H9 (cell line): Measurements from ENCODE around the gene CLEC2L. TPM values are rescaled to one million over a fixed set of nuclear protein-coding genes. Genes with fewer than 3 reads are reported as not detected.

Experiments used
- DNase-seq: peaks from one replicate; pipeline ENCODE4 v3.0.0-alpha.2; 2017
- H2AFZ ChIP-seq: one replicate; pipeline ENCODE4 v1.6.1; 2013; ENCODE audit warnings: mild to moderate bottlenecking, low read length, control low read depth, moderate library complexity
- H2AK5ac ChIP-seq: 2 replicates; pipeline ENCODE4 v1.6.1; 2013; ENCODE audit warnings: low read length, control low read depth, mixed read lengths; ENCODE audit not compliant: insufficient read length
- H2BK120ac ChIP-seq: one replicate; pipeline ENCODE4 v1.6.1; 2013; ENCODE audit warnings: low read depth, mild to moderate bottlenecking, low read length, control low read depth, inconsistent platforms; ENCODE audit not compliant: poor library complexity, severe bottlenecking
- H2BK12ac ChIP-seq: 2 replicates; pipeline ENCODE4 v1.6.1; 2013; ENCODE audit warnings: low read length, control low read depth, mixed read lengths, low read depth; ENCODE audit not compliant: insufficient read length
- H2BK15ac ChIP-seq: 2 replicates; pipeline ENCODE4 v1.6.1; 2013; ENCODE audit warnings: low read depth, low read length, control low read depth
- H2BK20ac ChIP-seq: one replicate; pipeline ENCODE4 v1.6.1; 2013; ENCODE audit warnings: low read depth, mild to moderate bottlenecking, low read length, control low read depth, inconsistent platforms; ENCODE audit not compliant: poor library complexity, severe bottlenecking
- H2BK5ac ChIP-seq: 2 replicates; pipeline ENCODE4 v1.6.1; 2013; ENCODE audit warnings: low read length, control low read depth, mixed read lengths; ENCODE audit not compliant: insufficient read length
- H3K14ac ChIP-seq: 2 replicates; pipeline ENCODE4 v1.6.1; 2013; ENCODE audit warnings: low read length, control low read depth; ENCODE audit not compliant: insufficient read depth
- H3K18ac ChIP-seq: 2 replicates; pipeline ENCODE4 v1.6.1; 2013; ENCODE audit warnings: low read depth, mild to moderate bottlenecking, mixed read lengths, low read length, control low read depth; ENCODE audit not compliant: insufficient read length
- H3K23ac ChIP-seq: 2 replicates; pipeline ENCODE4 v1.6.1; 2013; ENCODE audit warnings: low read length, control low read depth, mixed read lengths, low read depth; ENCODE audit not compliant: insufficient read length
- H3K23me2 ChIP-seq: 2 replicates; pipeline ENCODE4 v1.6.1; 2013; ENCODE audit warnings: low read depth, mild to moderate bottlenecking, mixed read lengths, low read length, control low read depth; ENCODE audit not compliant: insufficient read length, poor library complexity, severe bottlenecking
- H3K27ac ChIP-seq: 2 replicates; pipeline ENCODE4 v1.5.1; 2013; ENCODE audit warnings: low read length, control low read depth, mixed read lengths, low read depth; ENCODE audit not compliant: insufficient read length
- H3K27me3 ChIP-seq: 2 replicates; pipeline ENCODE4 v1.6.1; 2013; ENCODE audit warnings: low read length, control low read depth, inconsistent platforms; ENCODE audit not compliant: insufficient read depth
- H3K4ac ChIP-seq: 2 replicates; pipeline ENCODE4 v1.6.1; 2013; ENCODE audit warnings: low read depth, mild to moderate bottlenecking, control low read depth, inconsistent platforms, low read length, moderate library complexity
- H3K4me1 ChIP-seq: 2 replicates; pipeline ENCODE4 v1.6.1; 2013; ENCODE audit warnings: low read length, control low read depth, inconsistent platforms; ENCODE audit not compliant: insufficient read depth
- H3K4me2 ChIP-seq: 2 replicates; pipeline ENCODE4 v1.6.1; 2013; ENCODE audit warnings: low read length, control low read depth, mixed read lengths; ENCODE audit not compliant: insufficient read length, insufficient read depth
- H3K56ac ChIP-seq: 2 replicates; pipeline ENCODE4 v1.6.1; 2013; ENCODE audit warnings: low read depth, mild to moderate bottlenecking, mixed read lengths, low read length, control low read depth; ENCODE audit not compliant: insufficient read length
- H3K79me1 ChIP-seq: 2 replicates; pipeline ENCODE4 v1.6.1; 2013; ENCODE audit warnings: low read depth, mild to moderate bottlenecking, moderate library complexity, low read length, control low read depth, inconsistent platforms; ENCODE audit not compliant: insufficient read depth, poor library complexity, severe bottlenecking
- H3K79me2 ChIP-seq: 2 replicates; pipeline ENCODE4 v1.6.1; 2013; ENCODE audit warnings: low read length, control low read depth, inconsistent platforms; ENCODE audit not compliant: insufficient read depth
- H3K9ac ChIP-seq: 2 replicates; pipeline ENCODE4 v1.6.1; 2013; ENCODE audit warnings: low read length, control low read depth, mixed read lengths; ENCODE audit not compliant: insufficient read length; ENCODE audit errors: extremely low read depth
- H3K9me3 ChIP-seq: one replicate; pipeline ENCODE4 v1.6.1; 2013; ENCODE audit warnings: low read depth, low read length, inconsistent platforms; ENCODE audit not compliant: control insufficient read depth
- H3T11ph ChIP-seq: one replicate; pipeline ENCODE4 v1.6.1; 2013; ENCODE audit warnings: mild to moderate bottlenecking, low read length, control low read depth, inconsistent platforms
- H4K20me1 ChIP-seq: one replicate; pipeline ENCODE4 v1.6.1; 2013; ENCODE audit not compliant: control insufficient read depth, insufficient read length, insufficient read depth
- H4K5ac ChIP-seq: 2 replicates; pipeline ENCODE4 v1.6.1; 2013; ENCODE audit warnings: low read depth, mild to moderate bottlenecking, mixed read lengths, low read length, control low read depth; ENCODE audit not compliant: insufficient read length
- H4K8ac ChIP-seq: replicated peaks from 2 replicates; pipeline ENCODE4 v1.6.1; 2013; ENCODE audit warnings: low read length, control low read depth, mixed read lengths, low read depth; ENCODE audit not compliant: insufficient read length
- H4K91ac ChIP-seq: 2 replicates; pipeline ENCODE4 v1.6.1; 2013; ENCODE audit warnings: low read depth, mild to moderate bottlenecking, moderate library complexity, mixed read lengths, low read length, control low read depth; ENCODE audit not compliant: insufficient read length
- H3K27ac Mint-ChIP-seq, 3 experiments: 2 replicates in 2 of 3; 3 replicates in 1 of 3; pipeline ENCODE4 v1.8.0; 2020 to 2021; ENCODE audit warnings: mixed read lengths in 3 of 3, mild to moderate bottlenecking in 1 of 3, moderate library complexity in 1 of 3
- H3K27me3 Mint-ChIP-seq: 2 replicates; pipeline ENCODE4 v1.8.0; 2021; ENCODE audit warnings: low read depth, mild to moderate bottlenecking, moderate library complexity, mixed read lengths
- H3K36me3 Mint-ChIP-seq, 3 experiments: 2 replicates in 2 of 3; 3 replicates in 1 of 3; pipeline ENCODE4 v1.8.0; 2020 to 2021; ENCODE audit warnings: low read depth in 3 of 3, mixed read lengths in 3 of 3; ENCODE audit not compliant: insufficient read depth in 1 of 3
- H3K4me1 Mint-ChIP-seq, 2 experiments: 2 replicates each; pipeline ENCODE4 v1.8.0; 2020; ENCODE audit warnings: mixed read lengths in 2 of 2
- H3K4me3 Mint-ChIP-seq, 2 experiments: 2 replicates in 1 of 2; 3 replicates in 1 of 2; pipeline ENCODE4 v1.8.0; 2020 to 2021; ENCODE audit warnings: mild to moderate bottlenecking in 2 of 2, mixed read lengths in 2 of 2, moderate library complexity in 1 of 2
- H3K9me3 Mint-ChIP-seq, 2 experiments: 2 replicates in 1 of 2; 3 replicates in 1 of 2; pipeline ENCODE4 v1.8.0; 2020; ENCODE audit warnings: mild to moderate bottlenecking in 2 of 2, mixed read lengths in 2 of 2, moderate library complexity in 1 of 2
- WGBS: extraction: QIAGEN DNeasy Blood & Tissue Kit; methylation state at CpG from one replicate; pipeline ENCODE4 v1.1.7; 2013; ENCODE audit warnings: missing lambda C conversion rate, low lambda C conversion rate, mixed read lengths; ENCODE audit not compliant: insufficient read length; ENCODE audit errors: extremely low coverage; 5-methylcytosine and 5-hydroxymethylcytosine counted together
- total RNA-seq: library from RNA; stranded (reverse); gene quantifications from 2 replicates; pipeline ENCODE4 v1.2.1, GENCODE V29; 2021
- TF ChIP-seq, protein P1 (sequence below): fragments of 200-600 bp; sonication (generic); conservative IDR thresholded peaks from 3 replicates; pipeline ENCODE4 v1.8.0; 2021; ENCODE audit warnings: antibody characterized with exemption, mild to moderate bottlenecking

CLEC2L gene
- total RNA-seq, 1 experiment from 2014 or later = 0.74 TPM

DNA sequence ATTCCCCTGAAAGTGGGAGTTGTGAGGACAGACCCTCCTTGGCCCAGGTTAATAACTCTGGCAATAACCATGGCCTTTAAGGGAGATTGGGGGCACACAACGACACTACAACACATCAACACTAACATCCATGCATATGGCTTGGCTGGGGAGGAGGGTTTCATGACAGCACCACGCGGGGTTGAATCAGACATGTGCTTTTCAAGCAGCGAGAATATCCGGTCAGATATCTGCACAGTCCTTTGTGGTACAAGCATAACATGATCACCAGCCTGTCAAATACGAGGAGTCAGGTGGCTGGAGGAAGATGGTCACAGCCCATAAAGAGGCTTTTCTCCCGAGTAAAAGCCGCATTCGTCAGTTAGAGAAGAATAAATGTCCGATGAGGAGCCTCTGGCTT lies 27.0 kb upstream of the CLEC2L start:
- peaks cover 29% of the 10 kb centered on the region for H3K27me3 Mint-ChIP-seq

More for the DNA sequence above, 27.0 kb upstream of the CLEC2L start:
- H3K4me1 Mint-ChIP-seq = peaks cover 11 to 20% of the 10 kb centered on the region in 2 experiments
- Histone ChIP-seq H4K5ac (no peak overlapping the region), H3K79me1 (no peaks in the 10 kb centered on the region), H3K14ac (no peak overlapping the region), H4K20me1 (no peaks in the 10 kb centered on the region), H3K4me1 (no peaks in the 10 kb centered on the region), H3T11ph (no peak overlapping the region), H2BK5ac (no peak overlapping the region), H3K23me2 (no peaks in the 10 kb centered on the region), H3K4me2 (no peak overlapping the region), H3K18ac (no peak overlapping the region), H3K4ac (no peak overlapping the region), H4K8ac (no peak overlapping the region), H3K27ac (no peak overlapping the region), H3K9ac (no peak overlapping the region), H2BK12ac (no peak overlapping the region), H2BK120ac (no peak overlapping the region), H3K9me3 (no peaks in the 10 kb centered on the region), H2AFZ (no peak overlapping the region), H2BK20ac (no peak overlapping the region), H3K56ac (no peak overlapping the region), H2AK5ac (no peak overlapping the region), H4K91ac (no peak overlapping the region), H3K23ac (no peak overlapping the region), H3K79me2 (no peaks in the 10 kb centered on the region), H3K27me3 (no peaks in the 10 kb centered on the region), H2BK15ac (no peak overlapping the region)
- H3K27ac Mint-ChIP-seq = no peak overlapping the region
- no peak overlapping the region for H3K4me3 Mint-ChIP-seq
- peaks cover 8 to 9% of the 10 kb centered on the region in 2 experiments for H3K9me3 Mint-ChIP-seq
- WGBS = no CpG with 5 or more reads among the region's 10 CpGs
- peaks cover 0 to 4% (median under 1%) of the 10 kb centered on the region in 3 experiments; a peak in 1 of 7 replicates for H3K36me3 Mint-ChIP-seq
- no peak for DNase-seq
- TF ChIP-seq, protein P1, sequence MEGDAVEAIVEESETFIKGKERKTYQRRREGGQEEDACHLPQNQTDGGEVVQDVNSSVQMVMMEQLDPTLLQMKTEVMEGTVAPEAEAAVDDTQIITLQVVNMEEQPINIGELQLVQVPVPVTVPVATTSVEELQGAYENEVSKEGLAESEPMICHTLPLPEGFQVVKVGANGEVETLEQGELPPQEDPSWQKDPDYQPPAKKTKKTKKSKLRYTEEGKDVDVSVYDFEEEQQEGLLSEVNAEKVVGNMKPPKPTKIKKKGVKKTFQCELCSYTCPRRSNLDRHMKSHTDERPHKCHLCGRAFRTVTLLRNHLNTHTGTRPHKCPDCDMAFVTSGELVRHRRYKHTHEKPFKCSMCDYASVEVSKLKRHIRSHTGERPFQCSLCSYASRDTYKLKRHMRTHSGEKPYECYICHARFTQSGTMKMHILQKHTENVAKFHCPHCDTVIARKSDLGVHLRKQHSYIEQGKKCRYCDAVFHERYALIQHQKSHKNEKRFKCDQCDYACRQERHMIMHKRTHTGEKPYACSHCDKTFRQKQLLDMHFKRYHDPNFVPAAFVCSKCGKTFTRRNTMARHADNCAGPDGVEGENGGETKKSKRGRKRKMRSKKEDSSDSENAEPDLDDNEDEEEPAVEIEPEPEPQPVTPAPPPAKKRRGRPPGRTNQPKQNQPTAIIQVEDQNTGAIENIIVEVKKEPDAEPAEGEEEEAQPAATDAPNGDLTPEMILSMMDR = no peak
